Colonic mucosa (tissue), 4 donors: Measurements from ENCODE around the gene RABGAP1L. TPM values are rescaled to one million over a fixed set of nuclear protein-coding genes. Genes with fewer than 3 reads are reported as not detected.

Source experiments
- DNase-seq: peaks from one replicate; pipeline ENCODE4 v3.0.0-alpha.2; 2020
- H3K27ac ChIP-seq: fragments of 200-600 bp; one replicate; pipeline ENCODE4 v1.8.0; 2021
- H3K27me3 ChIP-seq: fragments of 200-600 bp; one replicate; pipeline ENCODE4 v1.8.0; 2021
- H3K36me3 ChIP-seq: fragments of 200-600 bp; one replicate; pipeline ENCODE4 v1.8.0; 2021
- H3K4me1 ChIP-seq: fragments of 200-600 bp; one replicate; pipeline ENCODE4 v1.8.0; 2021; ENCODE audit warnings: mild to moderate bottlenecking
- H3K4me3 ChIP-seq: fragments of 200-600 bp; one replicate; pipeline ENCODE4 v1.8.0; 2021
- H3K9ac ChIP-seq, 2 donors: one replicate each; pipeline ENCODE4 v1.7.0; 2013; ENCODE audit warnings: control low read depth in 2 of 2, low read depth in 2 of 2, low read length in 2 of 2
- H3K9me3 ChIP-seq: fragments of 200-600 bp; one replicate; pipeline ENCODE4 v1.8.0; 2021
- intact Hi-C: fragments of 100-400 bp; cut with DNase I; formaldehyde crosslinking; loops from one replicate; pipeline ENCODE4 v1.14.1; 2022
- total RNA-seq, 2 donors: library from RNA; stranded (reverse); fragmentation: NEBNext Ultra II Directional in 1 of 2; extraction: Animal tissue kit (Norgen Biotek cat#: 25700) in 1 of 2; gene quantifications; one replicate each; pipeline ENCODE4 v1.2.1, GENCODE V29; 2021
- TF ChIP-seq, protein P1 (sequence below): fragments of 200-600 bp; IDR thresholded peaks from one replicate; pipeline ENCODE4 v1.8.0; 2022; ENCODE audit warnings: antibody characterized with exemption, mild to moderate bottlenecking
- donor health status: healthy.
- donor health status: DM: no; HTN: no; CAD: no.
- donor health status: DM: no; HTN: no; CAD: no.

Gene RABGAP1L
- total RNA-seq, 2 donors from 2014 or later = 50.3 to 87.0 TPM

DNA sequence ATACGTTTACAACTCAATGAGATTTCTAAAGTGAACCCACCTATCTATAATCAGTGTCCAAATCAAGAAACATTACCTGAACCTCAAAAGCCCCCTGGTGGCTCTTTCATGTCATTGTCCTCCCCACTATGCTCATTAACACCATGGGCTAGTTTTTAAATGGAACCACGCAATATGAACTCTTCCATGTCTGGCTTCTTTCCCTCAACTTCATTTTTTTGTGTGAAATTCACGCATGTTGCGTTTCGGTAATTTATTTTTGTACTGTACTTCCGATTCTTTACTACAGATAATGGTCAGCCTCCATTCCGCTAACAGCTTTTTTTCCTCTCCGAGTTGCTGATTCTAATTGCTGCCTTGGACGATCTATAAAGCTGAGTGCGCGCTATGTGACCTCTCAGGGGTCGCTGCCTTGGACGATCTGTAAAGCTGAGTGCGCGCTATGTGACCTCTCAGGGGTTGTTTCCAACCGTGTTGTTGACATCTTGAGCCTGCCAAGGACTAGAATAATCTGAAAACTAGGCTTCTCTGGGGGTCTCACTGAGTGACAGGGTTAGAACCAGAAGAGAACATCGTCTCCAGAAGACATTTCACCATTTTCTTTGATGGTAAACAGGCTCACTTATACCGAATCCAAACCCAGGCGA is 839.4 kb downstream of the RABGAP1L start:
- no peaks in the 10 kb centered on the region for H3K27me3 ChIP-seq
- H3K9me3 ChIP-seq = no peaks in the 10 kb centered on the region
- H3K4me3 ChIP-seq = peak overlapping the region; percentile 80
- peak overlapping the region; percentile 96 for H3K27ac ChIP-seq
- no peaks in the 10 kb centered on the region for H3K4me1 ChIP-seq
- peak overlapping the region; percentile 69 to 71 for H3K9ac ChIP-seq
- TF ChIP-seq, protein P1, sequence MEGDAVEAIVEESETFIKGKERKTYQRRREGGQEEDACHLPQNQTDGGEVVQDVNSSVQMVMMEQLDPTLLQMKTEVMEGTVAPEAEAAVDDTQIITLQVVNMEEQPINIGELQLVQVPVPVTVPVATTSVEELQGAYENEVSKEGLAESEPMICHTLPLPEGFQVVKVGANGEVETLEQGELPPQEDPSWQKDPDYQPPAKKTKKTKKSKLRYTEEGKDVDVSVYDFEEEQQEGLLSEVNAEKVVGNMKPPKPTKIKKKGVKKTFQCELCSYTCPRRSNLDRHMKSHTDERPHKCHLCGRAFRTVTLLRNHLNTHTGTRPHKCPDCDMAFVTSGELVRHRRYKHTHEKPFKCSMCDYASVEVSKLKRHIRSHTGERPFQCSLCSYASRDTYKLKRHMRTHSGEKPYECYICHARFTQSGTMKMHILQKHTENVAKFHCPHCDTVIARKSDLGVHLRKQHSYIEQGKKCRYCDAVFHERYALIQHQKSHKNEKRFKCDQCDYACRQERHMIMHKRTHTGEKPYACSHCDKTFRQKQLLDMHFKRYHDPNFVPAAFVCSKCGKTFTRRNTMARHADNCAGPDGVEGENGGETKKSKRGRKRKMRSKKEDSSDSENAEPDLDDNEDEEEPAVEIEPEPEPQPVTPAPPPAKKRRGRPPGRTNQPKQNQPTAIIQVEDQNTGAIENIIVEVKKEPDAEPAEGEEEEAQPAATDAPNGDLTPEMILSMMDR = peak; percentile 73
- DNase-seq = peak; percentile 51
- intact Hi-C loops = no loop called here
- no peaks in the 10 kb centered on the region for H3K36me3 ChIP-seq

DNA sequence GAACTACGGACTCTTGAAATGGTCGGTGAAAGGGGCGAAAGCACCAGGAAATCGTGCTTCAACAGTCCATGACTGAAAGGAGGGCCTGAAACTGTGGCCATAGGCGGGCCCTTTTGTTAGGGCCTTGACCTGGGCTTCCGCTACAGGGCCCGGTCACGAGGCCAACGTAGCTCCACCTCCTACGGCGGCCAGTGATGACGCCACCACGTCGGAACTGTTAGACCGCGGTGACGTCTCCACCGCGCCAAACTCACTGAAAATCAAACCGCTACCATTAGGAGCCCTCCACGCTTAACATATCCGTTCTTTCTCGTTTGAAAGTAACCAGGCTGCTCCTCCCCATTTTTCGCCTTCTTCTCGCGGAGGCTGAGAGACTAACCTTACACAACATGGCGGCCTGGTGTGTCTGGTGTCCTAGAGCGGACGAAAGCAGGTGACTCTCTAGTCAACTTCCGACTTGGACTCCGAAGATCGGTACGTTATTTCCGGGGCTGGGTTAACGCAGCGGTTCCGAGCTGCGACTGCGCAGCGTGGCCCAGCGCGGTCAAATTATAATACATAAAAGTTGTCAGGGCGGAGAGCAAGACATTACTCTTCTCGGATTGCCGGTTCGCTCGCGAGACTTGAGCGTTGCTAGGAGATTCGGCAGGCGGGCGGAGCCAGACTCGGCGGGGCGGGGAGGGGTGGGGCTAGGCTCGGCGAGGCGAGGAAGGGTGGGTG is 840.1 kb downstream of the RABGAP1L start:
- Histone ChIP-seq H3K4me3 (peak overlapping the region; percentile 80), H3K36me3 (no peaks in the 10 kb centered on the region), H3K4me1 (no peaks in the 10 kb centered on the region), H3K27ac (peak overlapping the region; percentile 96), H3K27me3 (no peaks in the 10 kb centered on the region), H3K9me3 (no peaks in the 10 kb centered on the region), H3K9ac (peak overlapping the region; percentile 69 to 71)
- intact Hi-C loops = no loop called here
- DNase-seq = peak; percentile 99
- TF ChIP-seq, protein P1 = no peak

DNA sequence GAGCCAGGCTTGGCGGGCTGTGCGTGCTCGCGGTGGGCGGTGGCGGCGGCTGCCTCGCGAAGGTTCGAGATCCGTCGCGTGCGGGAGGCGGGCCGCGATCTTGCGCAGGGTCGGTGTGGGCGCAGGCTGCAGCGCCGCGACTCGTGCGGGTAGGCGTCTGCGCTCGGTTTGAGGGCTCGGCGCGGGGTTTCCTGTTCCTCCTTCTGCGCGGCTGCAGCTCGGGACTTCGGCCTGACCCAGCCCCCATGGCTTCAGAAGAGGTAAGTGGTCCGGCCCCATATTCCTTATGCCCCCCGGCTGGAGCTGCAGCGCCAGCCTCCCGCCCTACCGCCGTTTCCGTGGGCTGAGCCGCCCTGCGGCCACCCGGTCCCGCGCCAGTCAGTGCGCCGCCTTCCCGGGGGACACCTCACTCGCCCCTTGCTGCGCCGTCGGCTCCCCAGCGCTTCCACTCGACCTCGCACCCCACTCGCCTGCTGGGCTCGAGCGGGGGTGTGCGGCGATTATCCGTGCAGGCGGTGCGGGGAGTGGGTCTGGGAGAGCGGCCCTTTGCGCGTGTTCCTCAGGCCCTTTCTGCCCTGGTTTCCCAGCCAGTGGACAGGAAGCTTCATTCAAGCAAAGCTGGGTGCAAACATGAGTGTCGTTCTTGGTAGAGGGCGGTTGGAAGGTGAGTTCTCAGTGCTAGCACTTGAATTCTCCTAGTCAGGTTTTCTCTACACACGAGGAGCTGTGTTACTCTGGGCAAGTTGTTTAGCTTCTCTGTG is 840.8 kb downstream of the RABGAP1L start, which contains the start of gene CACYBP:
CACYBP (plus strand) TSS at position 12 of the 761 bp plus-strand sequence; CDS start at position 246, 234 bp downstream.
- Histone ChIP-seq H3K9ac (peak within 1 kb of the TSS; percentile 80 to 98), H3K27ac (peak within 1 kb of the TSS; percentile 96), H3K4me3 (peak within 1 kb of the TSS; percentile 80), H3K4me1 (no peaks in the 10 kb centered on the region), H3K36me3 (no peaks in the 10 kb centered on the region), H3K27me3 (no peaks in the 10 kb centered on the region), H3K9me3 (no peaks in the 10 kb centered on the region)
- intact Hi-C loops = no loop called here
- peak; percentile 58 for DNase-seq
- TF ChIP-seq, protein P1 = no peak

DNA sequence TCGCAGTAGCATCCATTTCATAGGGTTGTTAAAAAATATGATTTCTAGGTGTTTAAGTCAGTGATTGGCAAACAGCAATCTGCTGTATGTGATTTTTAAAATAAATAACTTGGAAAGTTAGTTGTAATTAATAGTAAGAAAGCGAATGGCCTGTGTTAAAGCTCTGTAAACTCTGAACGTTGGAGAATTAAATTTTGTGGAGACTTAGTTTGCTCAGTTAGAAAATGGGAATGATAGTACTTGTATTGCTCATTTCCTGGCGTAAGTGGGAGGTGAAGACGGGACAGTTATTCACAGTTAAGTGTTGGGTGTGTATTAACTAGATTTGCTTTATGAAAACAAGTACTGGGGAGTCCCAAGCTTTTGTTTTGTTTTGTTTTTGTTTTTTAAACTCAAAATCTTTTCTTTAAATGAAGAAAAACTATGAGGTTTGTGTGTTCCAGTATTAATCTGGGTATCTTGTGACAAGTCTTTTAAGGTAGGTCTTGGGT is 841.4 kb downstream of the RABGAP1L start:
- TF ChIP-seq, protein P1 = no peak
- H3K27me3 ChIP-seq = no peaks in the 10 kb centered on the region
- intact Hi-C loops = no loop called here
- no peaks in the 10 kb centered on the region for H3K9me3 ChIP-seq
- H3K9ac ChIP-seq = peak overlapping the region; percentile 80 to 98
- no peak for DNase-seq
- peak overlapping the region; percentile 80 for H3K4me3 ChIP-seq
- peaks cover 3% of the 10 kb centered on the region for H3K36me3 ChIP-seq
- H3K4me1 ChIP-seq = no peaks in the 10 kb centered on the region
- H3K27ac ChIP-seq = peak overlapping the region; percentile 96

DNA sequence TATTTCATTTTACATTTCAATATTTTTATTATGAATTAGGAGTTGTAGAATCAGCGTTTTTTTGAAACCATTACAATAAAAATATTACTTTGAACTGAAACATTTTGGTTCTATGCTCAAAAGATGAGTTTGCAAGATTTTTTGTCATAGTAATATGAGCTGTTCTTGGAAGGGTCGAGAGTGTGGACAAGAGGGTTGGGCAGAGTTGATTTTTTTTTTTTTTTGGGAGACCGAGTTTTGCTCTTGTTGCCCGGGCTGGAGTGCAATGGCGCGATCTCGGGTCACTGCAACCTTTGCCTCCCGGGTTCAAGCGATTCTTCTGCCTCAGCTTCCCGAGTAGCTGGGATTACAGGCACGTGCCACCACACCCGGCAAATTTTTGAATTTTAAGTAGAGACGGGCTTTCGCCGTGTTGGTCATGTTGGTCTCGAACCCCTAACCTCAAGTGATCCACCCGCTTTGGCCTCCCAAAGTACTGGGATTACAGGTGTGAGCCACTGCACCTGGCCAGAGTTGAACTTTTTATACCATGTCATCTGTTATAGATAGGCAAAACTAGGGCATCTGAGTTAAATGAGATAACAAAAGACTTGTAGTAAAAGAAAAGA is 843.7 kb downstream of the RABGAP1L start:
- H3K27ac ChIP-seq = no peak overlapping the region
- intact Hi-C loops = no loop called here
- TF ChIP-seq, protein P1 = no peak
- no peak for DNase-seq
- no peak overlapping the region for H3K9ac ChIP-seq
- H3K4me3 ChIP-seq = no peak overlapping the region
- no peaks in the 10 kb centered on the region for H3K27me3 ChIP-seq
- H3K9me3 ChIP-seq = no peaks in the 10 kb centered on the region
- H3K36me3 ChIP-seq = peaks cover 3% of the 10 kb centered on the region
- no peaks in the 10 kb centered on the region for H3K4me1 ChIP-seq
